Stomach (tissue), 9 donors: ENCODE data around the gene YBEY. TPM values are rescaled to one million over a fixed set of nuclear protein-coding genes. Genes with fewer than 3 reads are reported as not detected.

Experiments
- DNase-seq, 2 donors: peaks; one replicate each; pipeline versions ENCODE4 v3.0.0 to v3.0.0-alpha.2; 2013 to 2019
- H3K27ac ChIP-seq, 5 donors: fragments of 200-600 bp in 4 of 5; sonication (generic) in 4 of 5; one replicate each; pipeline ENCODE4 v1.5.1; 2013 to 2019; ENCODE audit warnings: mild to moderate bottlenecking in 1 of 5, moderate library complexity in 1 of 5
- H3K27me3 ChIP-seq, 3 donors: fragments of 200-600 bp; sonication (generic); one replicate each; pipeline ENCODE4 v1.5.1; 2017 to 2019; ENCODE audit warnings: mixed run types in 1 of 3
- H3K36me3 ChIP-seq, 4 donors: fragments of 200-600 bp; sonication (generic); 1 replicate in 3 of 4; 2 replicates in 1 of 4; pipeline ENCODE4 v1.5.1; 2016 to 2019
- H3K4me1 ChIP-seq, 4 donors: fragments of 200-600 bp; sonication (generic); one replicate each; pipeline ENCODE4 v1.5.1; 2016 to 2019
- H3K4me3 ChIP-seq, 4 donors: fragments of 200-600 bp; sonication (generic) in 3 of 4; one replicate each; pipeline ENCODE4 v1.5.1; 2016 to 2019; ENCODE audit warnings: mild to moderate bottlenecking in 1 of 4
- H3K9me3 ChIP-seq, 4 donors: fragments of 200-600 bp; sonication (generic); one replicate each; pipeline ENCODE4 v1.5.1; 2016 to 2019
- CTCF ChIP-seq, 7 experiments: fragments of 450-650 bp in 4 of 7; fragments of 200-600 bp in 3 of 7; sonication (generic) in 3 of 7; IDR thresholded peaks; one replicate each; pipeline ENCODE4 v1.5.1; 2016 to 2019; ENCODE audit warnings: antibody characterized with exemption in 7 of 7, control low read depth in 2 of 7, mild to moderate bottlenecking in 1 of 7
- EP300 ChIP-seq: sonication (generic); formaldehyde crosslinking; IDR thresholded peaks from one replicate; pipeline ENCODE4 v1.6.1; 2017; ENCODE audit warnings: antibody characterized with exemption
- POLR2A ChIP-seq, 4 donors: fragments of 450-650 bp; IDR thresholded peaks; one replicate each; pipeline ENCODE4 v1.6.1; 2016; ENCODE audit warnings: antibody characterized with exemption in 4 of 4, control low read depth in 2 of 4, mild to moderate bottlenecking in 1 of 4, moderate library complexity in 1 of 4
- POLR2AphosphoS5 ChIP-seq, 3 donors: sonication (generic); formaldehyde crosslinking; IDR thresholded peaks; one replicate each; pipeline ENCODE4 v1.6.1; 2016; ENCODE audit warnings: antibody characterized with exemption in 3 of 3
- WGBS, 5 donors: extraction: QIAGEN DNeasy Blood & Tissue Kit in 3 of 5; methylation state at CpG; one replicate each; pipeline versions ENCODE4 v1.1.5 to v1.1.7; 2013 to 2018; 5-methylcytosine and 5-hydroxymethylcytosine counted together
- intact Hi-C: fragments of 100-400 bp; cut with DNase I; formaldehyde crosslinking; loops from one replicate; pipeline ENCODE4 v1.15.1; 2023; ENCODE audit warnings: low total_unique reads
- polyA plus RNA-seq, 3 donors: library from polyadenylated mRNA; stranded (reverse); fragments of 200-250 nt; gene quantifications; one replicate each; pipeline ENCODE4 v1.2.3, GENCODE V29; 2013
- total RNA-seq, 5 donors: library from RNA; depleted of rRNA; stranded (reverse); fragments of >200 nt; gene quantifications; one replicate each; pipeline versions ENCODE4 v1.1.0 to v1.2.3, GENCODE V29; 2014 to 2016
- donor health status: healthy with polysubstance abuse.
- donor health status: Bipolar disorder and iron deficiency.
- donor health status: healthy.

YBEY gene
- total and polyA plus RNA-seq, 8 donors: 1.0 to 22.0 (median 12.9) TPM

DNA sequence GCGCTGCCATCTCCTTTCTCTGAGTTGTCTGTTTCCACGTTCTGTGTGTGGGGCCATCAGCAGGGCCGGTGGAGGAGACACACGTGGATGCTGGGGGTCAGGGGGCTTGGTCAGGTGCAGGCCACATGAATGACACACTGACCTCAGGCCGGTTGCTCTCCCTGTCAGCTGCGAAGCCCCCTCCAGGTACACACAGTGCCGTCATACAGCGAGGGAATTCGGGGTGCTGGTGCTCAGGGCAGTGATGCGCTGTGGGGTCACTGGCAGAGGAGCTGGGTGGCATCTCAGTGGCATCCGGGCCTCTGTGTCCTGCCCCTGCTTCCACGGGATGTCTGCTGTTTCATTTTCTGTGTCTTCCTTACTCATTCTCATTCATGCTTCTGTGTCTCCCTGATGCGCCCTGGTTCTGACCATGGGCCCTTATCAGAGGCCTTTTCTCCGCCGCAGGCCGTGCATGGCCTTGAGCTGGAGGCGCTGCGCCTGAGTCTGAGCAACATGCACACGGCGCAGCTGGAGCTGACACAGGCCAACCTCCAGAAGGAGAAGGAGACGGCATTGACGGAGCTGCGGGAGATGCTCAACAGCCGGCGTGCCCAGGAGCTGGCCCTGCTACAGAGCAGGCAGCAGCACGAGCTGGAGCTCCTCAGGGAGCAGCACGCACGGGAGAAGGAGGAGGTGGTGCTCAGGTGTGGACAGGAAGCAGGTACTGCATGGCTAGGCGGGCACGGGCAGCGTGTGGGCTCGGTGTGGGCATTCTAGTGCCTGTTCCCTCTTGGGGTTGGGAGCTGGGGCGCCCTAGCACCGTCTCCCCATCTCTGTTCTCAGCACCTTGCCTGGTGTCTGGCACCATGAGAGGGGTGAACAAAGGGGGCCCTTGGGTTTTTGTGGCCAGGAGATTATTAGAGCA is 60.4 kb downstream of the YBEY start:
- intact Hi-C loops: no loop called here
- DNase-seq: no peak
- no peak overlapping the region for H3K27ac ChIP-seq
- no peaks in the 10 kb centered on the region for H3K9me3 ChIP-seq
- no peaks in the 10 kb centered on the region for H3K4me1 ChIP-seq
- no peak overlapping the region for H3K4me3 ChIP-seq
- peaks cover 53 to 90% (median 78%) of the 10 kb centered on the region in 4 donors for H3K36me3 ChIP-seq
- 91 to 97% (median 96%) methylated on average over 33 to 34 of the region's 34 CpGs for WGBS, 5 donors
- H3K27me3 ChIP-seq: no peaks in the 10 kb centered on the region
- TF ChIP-seq POLR2A (IDR thresholded peaks at IDR 0.05) (no peak), POLR2AphosphoS5 (IDR thresholded peaks at IDR 0.05) (no peak), EP300 (no peak), CTCF (IDR thresholded peaks at IDR 0.05) (no peak)

DNA sequence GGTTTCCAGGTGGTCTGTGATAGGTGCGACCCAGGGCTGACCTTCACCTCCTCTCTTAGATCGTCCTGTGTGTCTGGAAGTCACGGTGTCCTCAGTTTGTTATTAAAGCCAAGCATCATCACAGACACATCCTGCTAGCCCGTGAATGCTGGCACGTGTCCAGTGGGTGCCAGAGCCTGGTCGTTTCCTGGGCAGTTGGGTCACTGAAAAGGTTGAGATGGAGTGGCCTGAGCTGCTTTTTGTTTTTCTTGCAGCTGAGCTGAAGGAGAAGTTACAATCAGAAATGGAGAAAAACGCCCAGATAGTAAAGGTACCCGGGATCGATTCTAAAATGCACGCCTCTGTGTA is 61.0 kb downstream of the YBEY start:
- Histone ChIP-seq H3K27ac (no peak overlapping the region), H3K36me3 (peaks cover 59 to 90% (median 81%) of the 10 kb centered on the region in 4 donors), H3K27me3 (no peaks in the 10 kb centered on the region), H3K4me3 (no peak overlapping the region), H3K9me3 (no peaks in the 10 kb centered on the region), H3K4me1 (no peaks in the 10 kb centered on the region)
- DNase-seq: no peak
- intact Hi-C loops: no loop called here
- no peak for TF ChIP-seq POLR2AphosphoS5 (IDR thresholded peaks at IDR 0.05)
- TF ChIP-seq CTCF (IDR thresholded peaks at IDR 0.05): no peak
- no peak for TF ChIP-seq EP300
- no peak for TF ChIP-seq POLR2A (IDR thresholded peaks at IDR 0.05)
- WGBS, 5 donors: 71 to 82% (median 78%) methylated on average over 10 of the region's 10 CpGs

Other genes starting within 250 kb of the YBEY start
- 1,000 to 10,000 TPM in 1 of 5 donors, 100 to 1,000 TPM in 4; 351 to 3,737 (median 491) TPM for gene COL6A2, start 188.2 kb upstream of the YBEY start, total RNA-seq
- 100 to 1,000 TPM in 2 of 3 donors, 10 to 100 TPM in 1; 79.3 to 246 (median 113) TPM for gene COL6A2, start 188.2 kb upstream of the YBEY start, polyA plus RNA-seq
- gene FTCD, start 130.8 kb upstream of the YBEY start, total RNA-seq: 1 to 10 TPM in 2 of 5 donors, not detected in 3; 1.3 to 6.7 TPM
- gene FTCD, start 130.8 kb upstream of the YBEY start, polyA plus RNA-seq: 1 to 10 TPM in 1 of 3 donors, under 1 TPM in 2; 0.25 to 2.4 (median 0.53) TPM
- 10 to 100 TPM in 2 of 5 donors, 1 to 10 TPM in 1, under 1 TPM in 1, not detected in 1; 0.72 to 26.4 (median 8.0) TPM for gene SPATC1L, start 101.9 kb upstream of the YBEY start, total RNA-seq
- gene SPATC1L, start 101.9 kb upstream of the YBEY start, polyA plus RNA-seq: 10 to 100 TPM in 2 of 3 donors, 1 to 10 TPM in 1; 7.0 to 14.2 (median 13.7) TPM
- gene LSS, start 57.6 kb upstream of the YBEY start, total RNA-seq: 100 to 1,000 TPM in 1 of 5 donors, 10 to 100 TPM in 4; 26.4 to 246 (median 46.7) TPM
- gene LSS, start 57.6 kb upstream of the YBEY start, polyA plus RNA-seq: 10 to 100 TPM; 15.3 to 22.2 (median 21.7) TPM
- gene MCM3AP, start 731 bp upstream of the YBEY start, total RNA-seq: 100 to 1,000 TPM in 2 of 5 donors, 10 to 100 TPM in 3; 55.8 to 555 (median 97.1) TPM
- 10 to 100 TPM; 18.9 to 35.8 (median 24.6) TPM for gene MCM3AP, start 731 bp upstream of the YBEY start, polyA plus RNA-seq
- 10 to 100 TPM in 1 of 5 donors, 1 to 10 TPM in 3, under 1 TPM in 1; 0.89 to 15.1 (median 7.8) TPM for gene C21orf58, start 37.5 kb downstream of the YBEY start, total RNA-seq
- 1 to 10 TPM; 1.7 to 2.8 (median 2.5) TPM for gene C21orf58, start 37.5 kb downstream of the YBEY start, polyA plus RNA-seq
- gene PCNT, start 37.8 kb downstream of the YBEY start, total RNA-seq: 100 to 1,000 TPM in 1 of 5 donors, 10 to 100 TPM in 4; 24.2 to 133 (median 63.6) TPM
- gene PCNT, start 37.8 kb downstream of the YBEY start, polyA plus RNA-seq: 10 to 100 TPM in 1 of 3 donors, 1 to 10 TPM in 2; 4.7 to 10.9 (median 7.9) TPM
- 100 to 1,000 TPM in 2 of 5 donors, 10 to 100 TPM in 3; 49.0 to 122 (median 61.8) TPM for gene DIP2A, start 172.5 kb downstream of the YBEY start, total RNA-seq
- gene DIP2A, start 172.5 kb downstream of the YBEY start, polyA plus RNA-seq: 10 to 100 TPM in 2 of 3 donors, 1 to 10 TPM in 1; 7.3 to 17.3 (median 10.8) TPM